Right atrium auricular region (tissue), 2 donors: ENCODE results near the gene PGAM2. TPM values are rescaled to one million over a fixed set of nuclear protein-coding genes. Genes with fewer than 3 reads are reported as not detected.

Source experiments
- DNase-seq: peaks from one replicate; pipeline ENCODE4 v3.0.0-alpha.2; 2019; ENCODE audit warnings: low spot score
- H3K27ac ChIP-seq, 2 donors: fragments of 200-600 bp; sonication (generic); 1 replicate in 1 of 2; 2 replicates in 1 of 2; pipeline ENCODE4 v1.5.1; 2016 to 2019
- H3K27me3 ChIP-seq, 2 donors: fragments of 200-600 bp; sonication (generic); one replicate each; pipeline versions ENCODE4 v1.5.1 to v1.6.0; 2017 to 2019
- H3K36me3 ChIP-seq: fragments of 200-600 bp; sonication (generic); one replicate; pipeline ENCODE4 v1.5.1; 2016
- H3K4me1 ChIP-seq, 2 donors: fragments of 200-600 bp; sonication (generic); one replicate each; pipeline versions ENCODE4 v1.5.1 to v1.6.0; 2017 to 2019
- H3K4me3 ChIP-seq, 2 donors: fragments of 200-600 bp; sonication (generic); 1 replicate in 1 of 2; 2 replicates in 1 of 2; pipeline ENCODE4 v1.5.1; 2017 to 2019; ENCODE audit warnings: mild to moderate bottlenecking in 1 of 2, moderate library complexity in 1 of 2
- H3K9me3 ChIP-seq, 2 donors: fragments of 200-600 bp; sonication (generic); one replicate each; pipeline ENCODE4 v1.5.1; 2019
- total RNA-seq, 2 donors: library from RNA; depleted of rRNA; stranded (reverse); fragments of >200 nt; gene quantifications; one replicate each; pipeline ENCODE4 v1.1.0, GENCODE V29; 2016
- TF ChIP-seq, protein P1 (sequence below), 2 donors: fragments of 200-600 bp; sonication (generic); IDR thresholded peaks; one replicate each; pipeline ENCODE4 v1.5.1; 2019; ENCODE audit warnings: antibody characterized with exemption in 2 of 2

PGAM2 gene
- total RNA-seq, 2 donors from 2014 or later: 680 to 2,809 TPM

- Histone ChIP-seq H3K4me3 (no peak overlapping the region), H3K27me3 (no peaks in the 10 kb centered on the region), H3K27ac (no peak overlapping the region), H3K9me3 (no peaks in the 10 kb centered on the region), H3K4me1 (peaks cover 0 to 32% of the 10 kb centered on the region in 2 donors), H3K36me3 (peaks cover 92% of the 10 kb centered on the region)
- no peak for DNase-seq
- TF ChIP-seq, protein P1, sequence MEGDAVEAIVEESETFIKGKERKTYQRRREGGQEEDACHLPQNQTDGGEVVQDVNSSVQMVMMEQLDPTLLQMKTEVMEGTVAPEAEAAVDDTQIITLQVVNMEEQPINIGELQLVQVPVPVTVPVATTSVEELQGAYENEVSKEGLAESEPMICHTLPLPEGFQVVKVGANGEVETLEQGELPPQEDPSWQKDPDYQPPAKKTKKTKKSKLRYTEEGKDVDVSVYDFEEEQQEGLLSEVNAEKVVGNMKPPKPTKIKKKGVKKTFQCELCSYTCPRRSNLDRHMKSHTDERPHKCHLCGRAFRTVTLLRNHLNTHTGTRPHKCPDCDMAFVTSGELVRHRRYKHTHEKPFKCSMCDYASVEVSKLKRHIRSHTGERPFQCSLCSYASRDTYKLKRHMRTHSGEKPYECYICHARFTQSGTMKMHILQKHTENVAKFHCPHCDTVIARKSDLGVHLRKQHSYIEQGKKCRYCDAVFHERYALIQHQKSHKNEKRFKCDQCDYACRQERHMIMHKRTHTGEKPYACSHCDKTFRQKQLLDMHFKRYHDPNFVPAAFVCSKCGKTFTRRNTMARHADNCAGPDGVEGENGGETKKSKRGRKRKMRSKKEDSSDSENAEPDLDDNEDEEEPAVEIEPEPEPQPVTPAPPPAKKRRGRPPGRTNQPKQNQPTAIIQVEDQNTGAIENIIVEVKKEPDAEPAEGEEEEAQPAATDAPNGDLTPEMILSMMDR (IDR thresholded peaks at IDR 0.05): no peak
Measured at GRCh38 chr7:44111761-44112160, 46.4 kb upstream of the PGAM2 start.

DNA sequence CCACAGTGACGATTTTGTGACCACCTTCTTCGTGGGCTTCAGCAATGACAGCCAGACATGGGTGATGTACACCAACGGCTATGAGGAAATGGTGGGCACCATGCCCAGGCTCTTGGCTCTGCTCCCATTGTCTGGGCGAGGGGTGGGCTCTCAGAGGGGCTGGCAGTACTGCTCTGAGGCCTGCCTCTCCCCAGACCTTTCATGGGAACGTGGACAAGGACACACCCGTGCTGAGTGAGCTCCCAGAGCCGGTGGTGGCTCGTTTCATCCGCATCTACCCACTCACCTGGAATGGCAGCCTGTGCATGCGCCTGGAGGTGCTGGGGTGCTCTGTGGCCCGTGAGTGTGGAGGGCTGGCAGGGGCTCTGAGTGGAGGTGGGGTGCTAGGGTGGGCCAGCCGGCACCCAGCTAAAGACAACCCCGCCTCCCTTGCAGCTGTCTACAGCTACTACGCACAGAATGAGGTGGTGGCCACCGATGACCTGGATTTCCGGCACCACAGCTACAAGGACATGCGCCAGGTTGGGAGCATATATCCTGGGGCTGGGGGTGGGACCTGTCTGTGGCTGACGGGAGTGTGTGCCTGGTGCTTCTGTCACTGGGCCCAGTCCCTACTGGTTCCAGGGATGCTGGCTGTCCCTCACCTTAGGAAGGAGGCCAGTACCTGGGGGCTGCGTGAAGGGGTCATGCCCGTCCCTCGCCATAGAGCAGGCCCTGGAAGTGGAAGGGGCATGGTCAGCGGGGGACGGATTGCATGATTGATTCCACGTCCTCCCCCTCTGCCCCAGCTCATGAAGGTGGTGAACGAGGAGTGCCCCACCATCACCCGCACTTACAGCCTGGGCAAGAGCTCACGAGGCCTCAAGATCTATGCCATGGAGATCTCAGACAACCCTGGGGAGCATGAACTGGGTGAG, 45.6 kb upstream of the PGAM2 start:
- peaks cover 0 to 38% of the 10 kb centered on the region in 2 donors for H3K4me1 ChIP-seq
- H3K4me3 ChIP-seq: no peak overlapping the region
- TF ChIP-seq, protein P1 (IDR thresholded peaks at IDR 0.05): no peak
- DNase-seq: no peak
- H3K27ac ChIP-seq: no peak overlapping the region
- peaks cover 84% of the 10 kb centered on the region for H3K36me3 ChIP-seq
- no peaks in the 10 kb centered on the region for H3K9me3 ChIP-seq
- H3K27me3 ChIP-seq: no peaks in the 10 kb centered on the region

DNA sequence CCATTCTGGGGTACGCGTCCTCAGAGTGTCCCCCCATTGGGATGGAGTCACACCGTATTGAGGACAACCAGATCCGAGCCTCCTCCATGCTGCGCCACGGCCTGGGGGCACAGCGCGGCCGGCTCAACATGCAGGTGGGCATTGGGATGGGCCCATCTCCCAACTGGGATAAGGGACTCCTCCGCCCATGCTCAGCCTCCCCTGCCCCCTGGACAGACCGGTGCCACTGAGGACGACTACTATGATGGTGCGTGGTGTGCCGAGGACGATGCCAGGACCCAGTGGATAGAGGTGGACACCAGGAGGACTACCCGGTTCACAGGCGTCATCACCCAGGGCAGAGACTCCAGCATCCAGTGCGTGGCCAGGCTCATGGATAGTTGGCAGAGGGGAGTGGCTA, 44.6 kb upstream of the PGAM2 start:
- DNase-seq: no peak
- Histone ChIP-seq H3K27me3 (no peaks in the 10 kb centered on the region), H3K4me3 (no peak overlapping the region), H3K27ac (no peak overlapping the region), H3K36me3 (peaks cover 75% of the 10 kb centered on the region), H3K9me3 (no peaks in the 10 kb centered on the region), H3K4me1 (peaks cover 0 to 41% of the 10 kb centered on the region in 2 donors)
- TF ChIP-seq, protein P1 (IDR thresholded peaks at IDR 0.05): no peak

DNA sequence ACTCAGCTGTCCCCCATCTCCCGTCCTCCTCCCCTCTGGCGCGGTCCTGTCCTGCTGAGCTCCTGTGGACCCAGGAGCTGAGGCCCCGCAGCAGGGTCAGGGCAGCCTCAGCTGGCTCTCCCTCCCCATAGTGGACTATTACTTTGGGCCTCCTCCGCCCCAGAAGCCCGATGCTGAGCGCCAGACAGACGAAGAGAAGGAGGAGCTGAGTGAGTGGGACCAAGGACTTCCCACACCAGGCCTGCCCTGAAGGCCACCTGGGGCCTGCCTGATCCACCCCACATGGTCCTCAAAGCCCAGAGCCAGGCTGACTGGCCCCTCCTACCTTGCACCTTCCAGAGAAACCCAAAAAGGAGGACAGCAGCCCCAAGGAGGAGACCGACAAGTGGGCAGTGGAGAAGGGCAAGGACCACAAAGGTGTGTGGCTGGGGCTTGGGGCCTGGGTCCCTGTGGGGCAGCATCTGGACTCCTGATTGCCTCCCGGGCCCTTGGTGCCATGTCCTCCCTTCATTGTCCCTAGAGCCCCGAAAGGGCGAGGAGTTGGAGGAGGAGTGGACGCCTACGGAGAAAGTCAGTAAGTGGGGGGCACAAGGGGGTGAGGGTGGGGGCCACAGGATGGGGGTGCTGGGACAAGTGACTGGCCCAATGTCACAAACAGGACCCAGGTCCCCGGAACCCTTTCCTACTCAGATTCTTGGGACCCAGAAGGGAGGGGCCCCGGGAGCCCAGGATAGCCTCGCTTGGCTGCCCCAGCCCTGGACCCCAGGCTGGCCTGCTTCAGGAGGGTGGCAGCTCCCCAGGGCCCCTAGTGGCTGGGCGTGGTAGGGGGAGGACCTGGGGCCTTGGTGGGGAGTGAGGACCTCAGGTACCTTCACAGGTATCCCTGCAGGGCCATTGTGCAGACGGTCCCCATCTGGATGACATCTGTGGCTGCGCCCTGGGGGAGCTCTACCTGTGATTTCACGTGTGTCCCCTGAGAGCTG, 43.7 kb upstream of the PGAM2 start:
- H3K4me1 ChIP-seq: peaks cover 0 to 42% of the 10 kb centered on the region in 2 donors
- DNase-seq: no peak
- H3K9me3 ChIP-seq: no peaks in the 10 kb centered on the region
- H3K27ac ChIP-seq: no peak overlapping the region
- TF ChIP-seq, protein P1 (IDR thresholded peaks at IDR 0.05): no peak
- peaks cover 70% of the 10 kb centered on the region for H3K36me3 ChIP-seq
- H3K4me3 ChIP-seq: no peak overlapping the region
- H3K27me3 ChIP-seq: no peaks in the 10 kb centered on the region

DNA sequence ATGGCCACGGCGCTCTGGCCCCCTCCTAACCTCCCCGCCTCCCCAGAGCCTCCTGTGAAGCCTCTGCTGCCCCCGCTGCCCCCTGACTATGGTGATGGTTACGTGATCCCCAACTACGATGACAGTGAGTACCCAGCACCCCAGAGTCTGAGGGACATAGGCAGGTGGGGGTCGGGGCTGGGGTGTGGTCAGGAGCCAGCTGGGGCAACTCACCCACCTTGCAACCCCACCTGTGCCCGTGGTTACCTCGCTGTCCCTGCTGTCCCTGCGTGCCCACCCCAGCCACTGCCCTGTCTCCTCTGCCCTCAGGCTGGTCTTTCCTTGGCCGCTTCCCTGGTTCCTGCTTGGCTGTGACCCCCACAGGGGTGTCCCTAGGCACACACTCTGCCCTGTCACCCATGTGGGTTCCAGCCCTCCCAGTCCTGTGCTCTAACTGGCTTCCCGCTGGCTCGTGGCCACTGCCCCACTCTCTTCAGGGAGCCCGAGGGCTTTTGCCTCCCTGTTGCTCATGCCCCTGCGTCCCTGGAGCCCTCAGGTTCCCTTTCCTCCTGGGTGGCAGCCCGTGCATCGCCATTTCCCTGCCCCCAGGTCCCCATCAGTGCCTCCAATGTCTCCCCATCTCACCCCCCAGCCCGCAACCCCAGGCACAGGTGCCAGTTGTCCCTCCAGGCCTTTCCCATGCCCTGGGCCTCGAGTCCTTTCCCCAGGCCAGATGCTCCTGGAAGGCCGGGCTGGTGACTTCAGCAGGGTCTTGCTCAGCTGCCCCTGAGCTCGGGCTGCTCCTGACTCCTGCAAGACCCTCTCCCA, 42.8 kb upstream of the PGAM2 start:
- Histone ChIP-seq H3K36me3 (peaks cover 62% of the 10 kb centered on the region), H3K9me3 (no peaks in the 10 kb centered on the region), H3K4me3 (no peak overlapping the region), H3K27me3 (no peaks in the 10 kb centered on the region), H3K4me1 (peaks cover 0 to 42% of the 10 kb centered on the region in 2 donors), H3K27ac (peak overlapping the region; percentile 31 to 92)
- no peak for DNase-seq
- TF ChIP-seq, protein P1 (IDR thresholded peaks at IDR 0.05): no peak
